ENCODE data around the gene OR9I1.

The OR9I1 gene

GRCh38 chr11:58075781-58076180 lies 49.5 kb downstream of the OR9I1 start:
- Histone ChIP-seq H3K9me3 (ENCODE audit: low read length) (no peaks in the 10 kb centered on the region), H3K27me3 (ENCODE audit: insufficient read depth, low read length) (no peaks in the 10 kb centered on the region), H3K36me3 (ENCODE audit: insufficient read depth, low read length) (no peaks in the 10 kb centered on the region), H3K4me1 (ENCODE audit: insufficient read depth, low read length) (no peaks in the 10 kb centered on the region), H3K4me3 (ENCODE audit: low read length) (no peak overlapping the region), H2AFZ (ENCODE audit: low read depth, low read length) (no peak overlapping the region)

- no peaks in the 10 kb centered on the region for H3K27me3 ChIP-seq (ENCODE audit: insufficient read depth, low read length)
- H3K4me3 ChIP-seq (ENCODE audit: low read length) = no peak overlapping the region
- no peaks in the 10 kb centered on the region for H3K4me1 ChIP-seq (ENCODE audit: insufficient read depth, low read length)
- no peaks in the 10 kb centered on the region for H3K9me3 ChIP-seq (ENCODE audit: low read length)
- no peak overlapping the region for H2AFZ ChIP-seq (ENCODE audit: low read depth, low read length)
- no peaks in the 10 kb centered on the region for H3K36me3 ChIP-seq (ENCODE audit: insufficient read depth, low read length)
Measured at GRCh38 chr11:58070585-58070984, 54.7 kb downstream of the OR9I1 start.

- Histone ChIP-seq H3K4me1 (ENCODE audit: insufficient read depth, low read length) (no peaks in the 10 kb centered on the region), H3K36me3 (ENCODE audit: insufficient read depth, low read length) (no peaks in the 10 kb centered on the region), H3K27me3 (ENCODE audit: insufficient read depth, low read length) (no peaks in the 10 kb centered on the region), H3K4me3 (ENCODE audit: low read length) (no peak overlapping the region), H2AFZ (ENCODE audit: low read depth, low read length) (no peak overlapping the region), H3K9me3 (ENCODE audit: low read length) (no peaks in the 10 kb centered on the region)
Measured at GRCh38 chr11:58068655-58069054, 56.7 kb downstream of the OR9I1 start.

GRCh38 chr11:58067685-58068084 lies 57.6 kb downstream of the OR9I1 start:
- no peak overlapping the region for H2AFZ ChIP-seq (ENCODE audit: low read depth, low read length)
- H3K36me3 ChIP-seq (ENCODE audit: insufficient read depth, low read length) = no peaks in the 10 kb centered on the region
- no peak overlapping the region for H3K4me3 ChIP-seq (ENCODE audit: low read length)
- H3K4me1 ChIP-seq (ENCODE audit: insufficient read depth, low read length) = no peaks in the 10 kb centered on the region
- H3K9me3 ChIP-seq (ENCODE audit: low read length) = no peaks in the 10 kb centered on the region
- no peaks in the 10 kb centered on the region for H3K27me3 ChIP-seq (ENCODE audit: insufficient read depth, low read length)
